Mesendoderm (in vitro differentiated cells): ENCODE results near the gene SFTA2.

Source experiments
- DNase-seq: peaks from one replicate; pipeline ENCODE4 v3.0.0; 2013
- H2AK5ac ChIP-seq: 2 replicates; pipeline ENCODE4 v1.6.1; 2013; ENCODE audit warnings: low read length, inconsistent platforms
- H2BK120ac ChIP-seq: 2 replicates; pipeline ENCODE4 v1.6.1; 2013; ENCODE audit warnings: low read depth, mild to moderate bottlenecking, low read length, moderate library complexity, mixed read lengths
- H2BK15ac ChIP-seq: replicated peaks from 2 replicates; pipeline ENCODE4 v1.6.1; 2013; ENCODE audit warnings: low read depth, mild to moderate bottlenecking, moderate library complexity
- H2BK5ac ChIP-seq: 2 replicates; pipeline ENCODE4 v1.6.1; 2013; ENCODE audit warnings: low read length, inconsistent platforms
- H3K18ac ChIP-seq: 2 replicates; pipeline ENCODE4 v1.6.1; 2013; ENCODE audit warnings: mild to moderate bottlenecking, low read length, mixed read lengths
- H3K23ac ChIP-seq: one replicate; pipeline ENCODE4 v1.6.1; 2013; ENCODE audit warnings: low read length
- H3K27ac ChIP-seq: 2 replicates; pipeline ENCODE4 v1.5.1; 2013; ENCODE audit warnings: low read depth, mild to moderate bottlenecking, inconsistent platforms, low read length, moderate library complexity
- H3K27me3 ChIP-seq: 2 replicates; pipeline ENCODE4 v1.6.1; 2013; ENCODE audit warnings: low read length, control low read depth, mild to moderate bottlenecking, inconsistent platforms; ENCODE audit not compliant: insufficient read depth, poor library complexity
- H3K36me3 ChIP-seq: 2 replicates; pipeline ENCODE4 v1.6.1; 2013; ENCODE audit warnings: low read length, inconsistent platforms; ENCODE audit not compliant: control insufficient read depth, insufficient read depth
- H3K4ac ChIP-seq: one replicate; pipeline ENCODE4 v1.6.1; 2013; ENCODE audit warnings: low read depth, mild to moderate bottlenecking, low read length, moderate library complexity
- H3K4me1 ChIP-seq: 2 replicates; pipeline ENCODE4 v1.6.1; 2013; ENCODE audit warnings: low read depth, low read length, inconsistent platforms; ENCODE audit not compliant: control insufficient read depth
- H3K4me2 ChIP-seq: 2 replicates; pipeline ENCODE4 v1.6.1; 2013; ENCODE audit warnings: low read length
- H3K4me3 ChIP-seq: 2 replicates; pipeline ENCODE4 v1.5.1; 2013; ENCODE audit warnings: mild to moderate bottlenecking, low read length
- H3K56ac ChIP-seq: one replicate; pipeline ENCODE4 v1.6.1; 2013; ENCODE audit warnings: low read length
- H3K79me1 ChIP-seq: 2 replicates; pipeline ENCODE4 v1.6.1; 2013; ENCODE audit warnings: low read length, inconsistent platforms
- H3K79me2 ChIP-seq: 2 replicates; pipeline ENCODE4 v1.6.1; 2013; ENCODE audit warnings: mild to moderate bottlenecking, low read length; ENCODE audit not compliant: control insufficient read depth, insufficient read depth
- H3K9ac ChIP-seq: 2 replicates; pipeline ENCODE4 v1.6.1; 2013; ENCODE audit warnings: low read length, inconsistent platforms
- H4K5ac ChIP-seq: one replicate; pipeline ENCODE4 v1.6.1; 2013; ENCODE audit warnings: low read length
- H4K8ac ChIP-seq: one replicate; pipeline ENCODE4 v1.6.1; 2013; ENCODE audit warnings: low read depth, mild to moderate bottlenecking, control low read depth, low read length, moderate library complexity
- WGBS: extraction: QIAGEN DNeasy Blood & Tissue Kit; methylation state at CpG from one replicate; pipeline ENCODE4 v1.1.7; 2013; ENCODE audit warnings: low lambda C conversion rate, missing lambda C conversion rate; ENCODE audit not compliant: insufficient coverage; ENCODE audit errors: extremely low coverage; 5-methylcytosine and 5-hydroxymethylcytosine counted together

Gene SFTA2

DNA sequence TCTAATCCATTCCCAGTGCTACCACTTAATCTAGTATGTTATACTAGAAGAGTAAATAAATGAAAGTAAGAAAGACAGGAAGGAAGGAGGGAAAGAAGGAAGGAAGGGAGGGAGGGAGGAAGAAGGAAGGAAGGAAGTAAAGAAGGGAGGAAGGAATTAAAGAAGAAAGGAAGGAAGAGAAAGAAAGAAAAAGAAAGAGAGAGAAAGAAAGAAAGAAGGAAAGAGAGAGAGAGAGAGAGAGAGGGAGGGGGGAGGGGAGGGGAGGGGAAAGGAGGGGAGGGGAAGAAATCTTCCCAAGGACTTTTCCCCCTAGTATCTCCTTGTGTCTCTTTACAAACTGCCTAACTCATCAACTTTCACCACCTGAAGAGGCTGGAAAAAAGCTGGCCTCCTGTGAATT lies 30.7 kb upstream of the SFTA2 start:
- Histone ChIP-seq H3K36me3 (no peaks in the 10 kb centered on the region), H3K4me3 (no peak overlapping the region), H3K27ac (no peak overlapping the region), H2BK15ac (no peak overlapping the region), H3K18ac (no peak overlapping the region), H3K79me1 (no peaks in the 10 kb centered on the region), H2BK5ac (no peak overlapping the region), H4K5ac (no peak overlapping the region), H3K79me2 (no peaks in the 10 kb centered on the region), H4K8ac (no peak overlapping the region), H2BK120ac (no peak overlapping the region), H3K56ac (no peak overlapping the region), H2AK5ac (no peak overlapping the region), H3K4me1 (no peaks in the 10 kb centered on the region), H3K23ac (no peak overlapping the region), H3K27me3 (no peaks in the 10 kb centered on the region), H3K4ac (no peak overlapping the region), H3K9ac (no peak overlapping the region), H3K4me2 (no peak overlapping the region)
- no peak for DNase-seq

DNA sequence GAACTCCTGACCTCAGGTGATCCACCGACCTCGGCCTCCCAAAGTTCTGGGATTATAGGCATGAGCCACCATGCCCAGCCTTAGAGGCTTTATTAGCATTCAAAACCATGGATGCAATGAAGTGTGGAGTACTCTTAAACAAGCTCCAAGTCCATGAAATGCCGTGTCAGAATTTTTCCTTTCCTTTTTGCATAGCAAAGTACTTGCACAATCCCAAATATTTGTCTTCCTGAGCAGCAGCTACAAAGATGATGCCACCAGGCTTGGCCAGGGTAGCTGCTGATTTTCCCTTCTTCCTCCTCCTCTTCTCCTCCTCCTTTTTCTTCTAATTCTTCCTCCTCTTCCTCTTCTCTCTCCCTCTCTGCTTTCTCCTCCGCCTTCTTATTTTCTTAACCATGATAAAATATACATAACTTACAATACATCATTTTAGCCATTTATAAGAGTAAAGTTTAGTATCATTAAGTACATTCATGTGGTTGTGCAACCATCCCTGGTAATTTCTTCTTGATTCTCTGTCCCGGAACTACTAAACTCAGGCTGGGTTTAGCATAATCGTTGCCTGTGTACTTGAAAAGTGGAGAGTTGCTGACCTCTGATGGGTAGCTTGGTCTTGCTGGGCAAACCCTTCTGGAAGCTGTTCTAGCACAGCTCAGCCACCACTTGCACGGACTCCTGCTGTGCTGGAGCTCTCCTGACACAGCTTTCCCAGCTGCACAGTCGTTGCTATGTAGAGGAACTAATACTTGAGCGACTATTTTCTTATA lies 29.1 kb upstream of the SFTA2 start:
- Histone ChIP-seq H3K9ac (no peak overlapping the region), H2BK120ac (no peak overlapping the region), H2BK15ac (no peak overlapping the region), H3K27me3 (no peaks in the 10 kb centered on the region), H3K18ac (no peak overlapping the region), H3K4me3 (no peak overlapping the region), H2BK5ac (no peak overlapping the region), H3K4me2 (no peak overlapping the region), H3K23ac (no peak overlapping the region), H3K79me1 (no peaks in the 10 kb centered on the region), H4K8ac (no peak overlapping the region), H2AK5ac (no peak overlapping the region), H3K4ac (no peak overlapping the region), H3K4me1 (peaks cover 2% of the 10 kb centered on the region), H3K36me3 (no peaks in the 10 kb centered on the region), H3K27ac (no peak overlapping the region), H4K5ac (no peak overlapping the region), H3K79me2 (no peaks in the 10 kb centered on the region), H3K56ac (no peak overlapping the region)
- DNase-seq = no peak
- 92% methylated on average over 1 of the region's 9 CpGs for WGBS

DNA sequence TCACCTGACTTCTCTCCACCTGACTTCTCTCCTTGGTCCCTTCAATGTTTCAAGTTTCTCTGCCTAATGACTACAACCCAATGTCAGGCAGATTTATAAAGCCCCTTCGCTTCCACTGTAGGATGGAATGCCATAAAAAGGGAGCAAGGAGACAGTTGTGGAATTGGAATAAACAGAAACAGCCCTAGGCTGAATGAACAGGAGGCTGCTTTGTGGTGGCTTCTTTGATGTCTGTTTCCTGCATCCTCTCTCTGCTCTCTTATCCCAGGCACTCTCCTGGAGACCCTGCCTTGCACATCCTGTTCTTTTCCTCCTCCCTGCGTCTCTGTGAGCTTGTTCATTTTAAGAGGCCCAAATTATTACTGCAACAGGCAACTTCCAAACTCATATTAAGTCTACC lies 25.7 kb upstream of the SFTA2 start:
- Histone ChIP-seq H3K4me2 (no peak overlapping the region), H3K79me2 (no peaks in the 10 kb centered on the region), H3K18ac (no peak overlapping the region), H3K56ac (no peak overlapping the region), H4K5ac (no peak overlapping the region), H3K23ac (no peak overlapping the region), H2BK15ac (no peak overlapping the region), H2AK5ac (no peak overlapping the region), H3K4me1 (peaks cover 9% of the 10 kb centered on the region), H3K4me3 (no peak overlapping the region), H3K9ac (no peak overlapping the region), H2BK5ac (no peak overlapping the region), H2BK120ac (no peak overlapping the region), H3K36me3 (no peaks in the 10 kb centered on the region), H3K27ac (no peak overlapping the region), H3K4ac (no peak overlapping the region), H3K79me1 (no peaks in the 10 kb centered on the region), H3K27me3 (no peaks in the 10 kb centered on the region), H4K8ac (no peak overlapping the region)
- no peak for DNase-seq
- no CpG with 5 or more reads among the region's 2 CpGs for WGBS

DNA sequence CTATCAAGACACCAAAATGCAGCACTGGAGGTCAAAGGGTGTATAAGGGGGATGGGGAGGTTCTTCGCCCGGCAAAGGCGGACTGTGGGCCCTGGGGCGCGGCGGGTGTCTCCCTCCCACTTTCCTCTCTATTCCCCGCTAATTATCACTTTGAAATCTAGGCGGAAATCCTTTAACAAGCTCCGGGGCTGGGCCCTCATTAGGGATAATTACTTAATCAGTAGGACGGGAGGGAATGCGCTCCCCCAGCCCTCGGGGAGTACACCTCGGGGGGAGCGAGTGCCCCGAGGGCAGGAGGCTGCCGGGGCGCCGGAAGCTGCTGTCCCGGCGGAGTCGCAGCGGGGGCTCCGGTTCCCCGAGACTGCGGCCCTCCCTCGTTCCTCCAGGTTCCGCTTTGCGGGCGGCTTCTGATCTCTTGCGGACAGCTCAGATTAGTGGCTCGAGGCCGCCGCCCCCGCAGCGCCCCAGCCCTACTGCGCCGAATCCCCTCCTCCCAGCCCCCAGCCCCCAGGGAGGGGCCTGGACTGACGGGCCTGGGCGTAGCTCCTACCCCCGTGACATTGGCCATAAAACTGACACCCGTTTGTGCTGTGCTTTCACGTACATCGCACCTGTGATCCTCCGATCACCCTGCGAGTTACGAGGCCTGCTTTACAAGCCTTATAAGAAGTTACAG lies 23.5 kb upstream of the SFTA2 start:
- Histone ChIP-seq H3K4me3 (no peak overlapping the region), H2BK5ac (no peak overlapping the region)
- DNase-seq = peak; percentile 65

DNA sequence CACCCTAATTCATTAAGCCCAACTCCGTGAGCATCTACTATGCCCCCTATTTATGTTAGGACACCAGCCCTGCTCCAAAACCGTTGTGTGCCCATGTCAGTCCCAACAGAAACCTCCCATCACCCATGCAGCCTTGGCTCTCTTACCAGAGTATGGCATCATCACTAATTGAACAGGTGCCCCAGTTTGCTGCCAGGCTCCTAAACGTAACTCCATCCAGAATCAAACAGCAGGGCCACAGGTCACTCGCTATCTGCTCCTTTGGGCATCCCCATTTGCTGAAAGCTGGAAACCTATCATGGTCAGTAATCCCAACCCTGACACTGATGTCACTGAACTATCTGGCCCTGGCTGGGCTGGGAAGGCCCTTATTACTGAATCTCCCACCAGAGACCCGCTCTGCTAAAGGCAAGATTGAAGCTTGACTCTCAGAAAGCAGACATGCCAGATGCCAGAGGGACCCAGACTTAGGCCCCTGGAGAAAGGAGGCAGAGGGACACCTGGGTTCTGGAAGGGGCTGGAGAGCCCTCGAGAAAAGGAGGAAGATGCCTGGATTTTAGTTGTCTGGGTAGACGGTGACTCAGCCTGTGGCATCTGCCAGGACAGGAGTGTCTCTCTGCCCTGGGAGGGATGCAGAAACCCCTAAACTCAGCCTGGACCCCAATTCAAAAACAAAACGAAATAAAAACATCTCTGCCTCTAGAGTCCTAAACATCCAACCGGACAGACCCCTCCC lies 22.8 kb upstream of the SFTA2 start:
- no peaks in the 10 kb centered on the region for H3K79me1 ChIP-seq
- H4K5ac ChIP-seq = no peak overlapping the region
- no peak overlapping the region for H3K4me2 ChIP-seq
- no peak overlapping the region for H3K4me3 ChIP-seq
- no peak overlapping the region for H2BK15ac ChIP-seq
- H3K27ac ChIP-seq = no peak overlapping the region
- H3K9ac ChIP-seq = no peak overlapping the region
- H3K4me1 ChIP-seq = peaks cover 9% of the 10 kb centered on the region
- no peaks in the 10 kb centered on the region for H3K79me2 ChIP-seq
- no peak overlapping the region for H3K18ac ChIP-seq
- no peak overlapping the region for H2AK5ac ChIP-seq
- no peak overlapping the region for H3K56ac ChIP-seq
- no peak overlapping the region for H3K23ac ChIP-seq
- peak; percentile 31 for DNase-seq
- no peaks in the 10 kb centered on the region for H3K27me3 ChIP-seq
- no CpG with 5 or more reads among the region's 9 CpGs for WGBS
- H2BK120ac ChIP-seq = no peak overlapping the region
- H3K36me3 ChIP-seq = no peaks in the 10 kb centered on the region
- H3K4ac ChIP-seq = no peak overlapping the region
- no peak overlapping the region for H4K8ac ChIP-seq
- no peak overlapping the region for H2BK5ac ChIP-seq

More for the DNA sequence above, 23.5 kb upstream of the SFTA2 start:
- H3K79me2 ChIP-seq = no peaks in the 10 kb centered on the region
- H3K27me3 ChIP-seq = no peaks in the 10 kb centered on the region
- no peak overlapping the region for H2BK15ac ChIP-seq
- WGBS = no CpG with 5 or more reads among the region's 46 CpGs
- no peak overlapping the region for H3K23ac ChIP-seq
- no peak overlapping the region for H3K9ac ChIP-seq
- no peak overlapping the region for H2BK120ac ChIP-seq
- peaks cover 9% of the 10 kb centered on the region for H3K4me1 ChIP-seq
- peak overlapping the region; percentile 33 for H3K18ac ChIP-seq
- no peak overlapping the region for H4K8ac ChIP-seq
- H3K79me1 ChIP-seq = no peaks in the 10 kb centered on the region
- H3K36me3 ChIP-seq = no peaks in the 10 kb centered on the region
- H4K5ac ChIP-seq = no peak overlapping the region
- peak overlapping the region; percentile 45 for H3K4me2 ChIP-seq
- H3K56ac ChIP-seq = peak overlapping the region; percentile 47
- no peak overlapping the region for H3K27ac ChIP-seq
- no peak overlapping the region for H3K4ac ChIP-seq
- no peak overlapping the region for H2AK5ac ChIP-seq
